Calu3 (cell line): ENCODE measurements around the gene SAT1. TPM values are rescaled to one million over a fixed set of nuclear protein-coding genes. Genes with fewer than 3 reads are reported as not detected.
A peak's percentile ranks its signal among the peaks of the same experiment; 100 is the strongest.

Experiments used
- BruUV-seq: library from RNA; stranded (reverse); fragments of 400-500 nt; replicated peaks from 2 replicates; lab custom pipeline; 2021; lab: Mats Ljungman, UMichigan
- CTCF ChIA-PET: fragments of 300-600 bp; sonication (Branson Sonifier 250); formaldehyde crosslinking; loops from one replicate; lab custom pipeline; 2022; ENCODE audit warnings: antibody characterized with exemption; lab: Charles Lee
- DNase-seq: peaks from one replicate; pipeline ENCODE4 v3.0.0; 2022
- H3K27ac Mint-ChIP-seq: one replicate; pipeline ENCODE4 v1.8.0; 2022; ENCODE audit warnings: mixed read lengths; ENCODE audit not compliant: unreplicated experiment
- H3K27me3 Mint-ChIP-seq: one replicate; pipeline ENCODE4 v1.8.0; 2022; ENCODE audit warnings: mixed read lengths; ENCODE audit not compliant: unreplicated experiment
- H3K36me3 Mint-ChIP-seq: one replicate; pipeline ENCODE4 v1.8.0; 2022; ENCODE audit warnings: mild to moderate bottlenecking, moderate library complexity, mixed read lengths; ENCODE audit not compliant: insufficient read depth, unreplicated experiment
- H3K4me1 Mint-ChIP-seq: one replicate; pipeline ENCODE4 v1.8.0; 2022; ENCODE audit warnings: mild to moderate bottlenecking, low read depth, mixed read lengths; ENCODE audit not compliant: unreplicated experiment
- H3K4me3 Mint-ChIP-seq: one replicate; pipeline ENCODE4 v1.8.0; 2022; ENCODE audit warnings: mild to moderate bottlenecking, low read depth, moderate library complexity, mixed read lengths; ENCODE audit not compliant: unreplicated experiment
- H3K9me3 Mint-ChIP-seq: one replicate; pipeline ENCODE4 v1.8.0; 2022; ENCODE audit warnings: low read depth, mixed read lengths; ENCODE audit not compliant: unreplicated experiment
- intact Hi-C: fragments of 100-400 bp; cut with micrococcal nuclease; formaldehyde crosslinking; loops from one replicate; pipeline ENCODE4 v1.10.0; 2022; ENCODE audit not compliant: unreplicated experiment
- total RNA-seq: library from RNA; stranded (reverse); gene quantifications from 2 replicates; pipeline ENCODE4 v1.2.3, GENCODE V29; 2022
- TF ChIP-seq, protein P1 (sequence below): fragments of 200-600 bp; IDR thresholded peaks from one replicate; pipeline ENCODE4 v1.8.0; 2022; ENCODE audit warnings: antibody characterized with exemption; ENCODE audit not compliant: unreplicated experiment

Gene SAT1
- total RNA-seq, 1 experiment from 2014 or later: 426 TPM

DNA sequence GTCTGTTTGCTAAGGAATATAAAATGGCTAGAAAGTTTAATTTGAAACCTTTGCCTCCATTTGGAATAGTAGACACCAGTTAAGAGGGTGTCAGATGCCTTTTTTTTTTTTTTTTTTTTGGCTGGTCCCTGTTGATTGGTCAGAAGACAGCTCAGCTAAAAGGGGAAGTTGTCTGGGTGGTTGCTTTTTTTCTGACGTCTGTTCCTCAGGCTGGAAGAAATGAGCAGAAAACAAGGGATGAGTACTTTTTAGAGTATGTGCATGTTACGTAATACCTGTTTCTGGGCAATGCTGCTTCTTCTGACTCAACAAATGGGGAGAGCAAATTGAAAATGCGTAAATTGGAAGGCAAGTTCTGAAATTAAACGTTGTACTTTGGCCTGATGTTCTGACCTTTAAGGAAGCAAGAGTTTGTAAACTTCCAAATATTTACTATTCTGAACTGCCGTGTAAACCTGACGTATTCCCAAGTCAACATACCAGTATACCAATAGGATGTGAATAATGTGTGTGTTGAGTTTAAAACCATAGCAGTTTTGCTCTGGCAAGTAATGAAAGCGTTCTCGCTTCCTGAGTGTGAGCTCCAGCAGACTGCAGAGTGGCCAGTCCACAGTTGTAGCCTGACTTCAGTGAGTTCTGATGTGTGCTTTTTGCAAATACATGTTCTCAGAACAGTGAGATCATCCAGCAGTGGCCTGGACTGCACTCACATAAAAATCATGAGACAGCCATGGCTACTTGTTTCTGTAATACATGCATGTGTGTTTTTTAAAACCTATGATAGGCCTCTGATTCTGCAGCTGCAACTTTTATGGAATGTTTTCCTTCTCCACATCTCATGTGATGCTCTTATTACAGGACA, 1.7 kb downstream of the SAT1 start:
- no TSS peak for BruUV-seq
- intact Hi-C loops: loop anchor here (5.0 kb wide), 1 partner anchor 38 kb away; no protein-coding TSS in a partner anchor
- Mint-ChIP-seq H3K4me1 (peaks cover 16% of the 10 kb centered on the region), H3K36me3 (peaks cover 71% of the 10 kb centered on the region), H3K9me3 (no peaks in the 10 kb centered on the region), H3K4me3 (peak overlapping the region; percentile 81), H3K27me3 (no peaks in the 10 kb centered on the region), H3K27ac (peak overlapping the region; percentile 93)
- TF ChIP-seq, protein P1, sequence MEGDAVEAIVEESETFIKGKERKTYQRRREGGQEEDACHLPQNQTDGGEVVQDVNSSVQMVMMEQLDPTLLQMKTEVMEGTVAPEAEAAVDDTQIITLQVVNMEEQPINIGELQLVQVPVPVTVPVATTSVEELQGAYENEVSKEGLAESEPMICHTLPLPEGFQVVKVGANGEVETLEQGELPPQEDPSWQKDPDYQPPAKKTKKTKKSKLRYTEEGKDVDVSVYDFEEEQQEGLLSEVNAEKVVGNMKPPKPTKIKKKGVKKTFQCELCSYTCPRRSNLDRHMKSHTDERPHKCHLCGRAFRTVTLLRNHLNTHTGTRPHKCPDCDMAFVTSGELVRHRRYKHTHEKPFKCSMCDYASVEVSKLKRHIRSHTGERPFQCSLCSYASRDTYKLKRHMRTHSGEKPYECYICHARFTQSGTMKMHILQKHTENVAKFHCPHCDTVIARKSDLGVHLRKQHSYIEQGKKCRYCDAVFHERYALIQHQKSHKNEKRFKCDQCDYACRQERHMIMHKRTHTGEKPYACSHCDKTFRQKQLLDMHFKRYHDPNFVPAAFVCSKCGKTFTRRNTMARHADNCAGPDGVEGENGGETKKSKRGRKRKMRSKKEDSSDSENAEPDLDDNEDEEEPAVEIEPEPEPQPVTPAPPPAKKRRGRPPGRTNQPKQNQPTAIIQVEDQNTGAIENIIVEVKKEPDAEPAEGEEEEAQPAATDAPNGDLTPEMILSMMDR: no peak
- CTCF ChIA-PET: interaction anchor here (1.0 to 2.1 kb wide), 3 partner anchors 18 to 117 kb away, joined by 3 to 6 read pairs (median 3); no protein-coding TSS in a partner anchor
- no peak for DNase-seq

DNA sequence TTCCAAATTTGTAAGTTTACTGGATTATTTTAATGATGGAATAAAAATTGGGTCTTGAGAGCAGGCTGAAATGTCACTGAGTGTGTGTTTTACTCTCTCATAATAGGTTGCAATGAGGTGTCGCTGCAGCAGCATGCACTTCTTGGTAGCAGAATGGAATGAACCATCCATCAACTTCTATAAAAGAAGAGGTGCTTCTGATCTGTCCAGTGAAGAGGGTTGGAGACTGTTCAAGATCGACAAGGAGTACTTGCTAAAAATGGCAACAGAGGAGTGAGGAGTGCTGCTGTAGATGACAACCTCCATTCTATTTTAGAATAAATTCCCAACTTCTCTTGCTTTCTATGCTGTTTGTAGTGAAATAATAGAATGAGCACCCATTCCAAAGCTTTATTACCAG, 2.6 kb downstream of the SAT1 start:
- H3K4me1 Mint-ChIP-seq: peaks cover 16% of the 10 kb centered on the region
- no TSS peak for BruUV-seq
- no peaks in the 10 kb centered on the region for H3K9me3 Mint-ChIP-seq
- H3K27me3 Mint-ChIP-seq: no peaks in the 10 kb centered on the region
- no peak for DNase-seq
- peak overlapping the region; percentile 93 for H3K27ac Mint-ChIP-seq
- peaks cover 71% of the 10 kb centered on the region for H3K36me3 Mint-ChIP-seq
- CTCF ChIA-PET: interaction anchor here (1.5 to 2.1 kb wide), 2 partner anchors 22 to 116 kb away, joined by 3 to 6 read pairs; no protein-coding TSS in a partner anchor
- intact Hi-C loops: loop anchor here (5.0 kb wide), 1 partner anchor 37 kb away; no protein-coding TSS in a partner anchor
- TF ChIP-seq, protein P1: no peak
- peak overlapping the region; percentile 81 for H3K4me3 Mint-ChIP-seq

DNA sequence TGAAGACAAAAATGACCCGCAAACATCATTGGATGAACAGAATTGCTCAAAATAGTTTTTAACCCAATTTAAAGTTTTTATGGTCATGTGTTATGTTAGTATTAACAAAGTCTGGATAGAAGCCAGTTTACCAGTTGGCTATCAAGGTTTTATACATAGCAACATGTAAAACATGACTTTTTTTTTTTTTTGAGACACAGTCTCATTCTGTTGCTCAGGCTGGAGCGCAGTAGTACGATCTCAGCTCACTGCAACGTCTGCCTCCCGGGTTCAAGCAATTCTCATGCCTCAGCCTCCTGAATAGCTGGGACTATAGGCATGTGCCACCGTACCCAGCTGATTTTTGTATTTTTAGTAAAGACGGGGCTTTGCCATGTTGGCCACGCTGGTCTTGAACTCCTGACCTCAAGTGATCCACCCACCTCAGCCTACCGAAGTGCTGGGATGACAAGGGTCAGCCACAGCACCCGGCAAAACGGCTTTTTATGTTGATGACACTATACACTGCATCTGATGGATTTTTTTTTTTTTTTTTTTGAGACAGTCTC, 3.4 kb downstream of the SAT1 start:
- Mint-ChIP-seq H3K4me3 (peak overlapping the region; percentile 81), H3K36me3 (peaks cover 68% of the 10 kb centered on the region), H3K27ac (peak overlapping the region; percentile 17), H3K4me1 (peaks cover 16% of the 10 kb centered on the region), H3K9me3 (no peaks in the 10 kb centered on the region), H3K27me3 (no peaks in the 10 kb centered on the region)
- no peak for DNase-seq
- intact Hi-C loops: loop anchor here (5.0 kb wide), 1 partner anchor 36 kb away; no protein-coding TSS in a partner anchor
- TF ChIP-seq, protein P1: no peak
- CTCF ChIA-PET: interaction anchor here (0.7 to 2.1 kb wide), 4 partner anchors 11 to 268 kb away, joined by 3 to 6 read pairs (median 4); no protein-coding TSS in a partner anchor
- no TSS peak for BruUV-seq

DNA sequence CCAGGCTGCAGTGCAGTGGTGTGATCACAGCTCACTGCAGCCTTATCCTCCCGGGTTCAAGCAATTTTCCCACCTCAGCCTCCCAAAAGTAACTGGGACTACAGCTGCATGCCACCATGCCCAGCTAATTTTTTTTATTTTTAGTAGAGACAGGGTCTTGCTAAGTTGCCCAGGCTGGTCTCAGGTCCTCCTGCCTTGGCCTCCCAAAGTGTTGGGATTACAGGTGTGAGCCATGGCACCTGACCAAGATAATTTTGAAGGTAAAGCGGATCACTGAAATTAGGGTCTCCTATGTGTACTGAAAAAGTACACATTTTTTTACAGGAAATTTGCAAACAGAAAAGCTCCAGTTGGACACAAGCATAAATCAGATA, 4.8 kb downstream of the SAT1 start:
- Mint-ChIP-seq H3K27ac (peak overlapping the region; percentile 68), H3K36me3 (peaks cover 57% of the 10 kb centered on the region), H3K4me1 (peaks cover 7% of the 10 kb centered on the region), H3K27me3 (no peaks in the 10 kb centered on the region), H3K9me3 (no peaks in the 10 kb centered on the region), H3K4me3 (no peak overlapping the region)
- TF ChIP-seq, protein P1: no peak
- no peak for DNase-seq
- intact Hi-C loops: loop anchor here (2.0 to 5.0 kb wide), 2 partner anchors 17 to 35 kb away; no protein-coding TSS in a partner anchor
- BruUV-seq: no TSS peak
- CTCF ChIA-PET: no interaction called here
